ENCODE results near the gene C10orf62. TPM values are rescaled to one million over a fixed set of nuclear protein-coding genes. Genes with fewer than 3 reads are reported as not detected.

The C10orf62 gene
- total RNA-seq, 4 donors from 2014 or later: not detected

- intact Hi-C loops (cut with DNase I): no loop called here
- TF ChIP-seq CTCF (IDR thresholded peaks at IDR 0.05) (no peak), POLR2A (IDR thresholded peaks at IDR 0.05) (no peak)
- Histone ChIP-seq H3K36me3 (no peaks in the 10 kb centered on the region), H3K27ac (no peak overlapping the region), H3K4me1 (no peaks in the 10 kb centered on the region), H3K9me3 (no peaks in the 10 kb centered on the region), H3K4me3 (no peak overlapping the region), H3K27me3 (no peaks in the 10 kb centered on the region)
- 94 to 97% methylated on average over 3 to 4 of the region's 4 CpGs for WGBS, 2 donors
- no peak for DNase-seq
Observed at GRCh38 chr10:97618285-97618684, 28.8 kb downstream of the C10orf62 start.

- intact Hi-C loops (cut with DNase I): no loop called here
- 91 to 97% methylated on average over 4 of the region's 4 CpGs for WGBS, 2 donors
- Histone ChIP-seq H3K4me1 (no peaks in the 10 kb centered on the region), H3K27me3 (no peaks in the 10 kb centered on the region), H3K9me3 (no peaks in the 10 kb centered on the region), H3K27ac (no peak overlapping the region), H3K36me3 (no peaks in the 10 kb centered on the region), H3K4me3 (no peak overlapping the region)
- TF ChIP-seq POLR2A (IDR thresholded peaks at IDR 0.05) (no peak), CTCF (IDR thresholded peaks at IDR 0.05) (no peak)
- DNase-seq: no peak
Observed at GRCh38 chr10:97618733-97619132, 29.2 kb downstream of the C10orf62 start.

GRCh38 chr10:97623277-97623676 lies 33.8 kb downstream of the C10orf62 start:
- Histone ChIP-seq H3K4me3 (no peak overlapping the region), H3K4me1 (peaks cover 0 to 5% (median 0%) of the 10 kb centered on the region in 3 donors), H3K27ac (no peak overlapping the region), H3K27me3 (no peaks in the 10 kb centered on the region), H3K9me3 (no peaks in the 10 kb centered on the region), H3K36me3 (no peaks in the 10 kb centered on the region)
- TF ChIP-seq CTCF (IDR thresholded peaks at IDR 0.05) (no peak), POLR2A (IDR thresholded peaks at IDR 0.05) (no peak)
- WGBS, 2 donors: 100% methylated on average over 1 of the region's 1 CpG
- no peak for DNase-seq
- intact Hi-C loops (cut with DNase I): no loop called here

GRCh38 chr10:97627731-97628130 lies 38.2 kb downstream of the C10orf62 start:
- Histone ChIP-seq H3K27ac (peak overlapping the region in 2 of 4 donors; percentile 31 to 46), H3K27me3 (no peaks in the 10 kb centered on the region), H3K4me1 (peaks cover 2 to 12% (median 2%) of the 10 kb centered on the region in 3 donors), H3K36me3 (no peaks in the 10 kb centered on the region), H3K9me3 (no peaks in the 10 kb centered on the region), H3K4me3 (no peak overlapping the region)
- TF ChIP-seq POLR2A (IDR thresholded peaks at IDR 0.05) (no peak), CTCF (IDR thresholded peaks at IDR 0.05) (no peak)
- 64 to 77% methylated on average over 4 of the region's 4 CpGs for WGBS, 2 donors
- DNase-seq: no peak
- intact Hi-C loops (cut with DNase I): no loop called here

- H3K9me3 ChIP-seq: no peaks in the 10 kb centered on the region
- H3K36me3 ChIP-seq: no peaks in the 10 kb centered on the region
- intact Hi-C loops (cut with DNase I): no loop called here
- WGBS, 2 donors: 81 to 91% methylated on average over 2 to 3 of the region's 3 CpGs
- TF ChIP-seq POLR2A (IDR thresholded peaks at IDR 0.05) (no peak), CTCF (IDR thresholded peaks at IDR 0.05) (no peak)
- peak overlapping the region in 2 of 4 donors; percentile 31 to 46 for H3K27ac ChIP-seq
- no peak for DNase-seq
- no peaks in the 10 kb centered on the region for H3K27me3 ChIP-seq
- H3K4me3 ChIP-seq: no peak overlapping the region
- peaks cover 4 to 16% (median 5%) of the 10 kb centered on the region in 3 donors for H3K4me1 ChIP-seq
Observed at GRCh38 chr10:97628228-97628627, 38.7 kb downstream of the C10orf62 start.
